IPS DF 6.9 (cell line): Measurements from ENCODE around the gene DUSP2.

Experiments
- DNase-seq: peaks from one replicate; pipeline ENCODE4 v3.0.0-alpha.2; 2013; ENCODE audit warnings: low read depth, low spot score
- H3K27ac ChIP-seq: one replicate; pipeline ENCODE4 v1.5.1; 2013; ENCODE audit warnings: low read length, control low read depth
- H3K27me3 ChIP-seq: 2 replicates; pipeline ENCODE4 v1.6.1; 2013; ENCODE audit warnings: mild to moderate bottlenecking, low read length; ENCODE audit not compliant: control insufficient read depth, insufficient read depth
- H3K36me3 ChIP-seq: 2 replicates; pipeline ENCODE4 v1.6.1; 2013; ENCODE audit warnings: low read length; ENCODE audit not compliant: control insufficient read depth, insufficient read depth
- H3K4me1 ChIP-seq: 2 replicates; pipeline ENCODE4 v1.6.1; 2013; ENCODE audit warnings: low read length; ENCODE audit not compliant: control insufficient read depth, insufficient read depth
- H3K4me3 ChIP-seq: 2 replicates; pipeline ENCODE4 v1.5.1; 2013; ENCODE audit warnings: mild to moderate bottlenecking, low read length
- H3K9me3 ChIP-seq: 2 replicates; pipeline ENCODE4 v1.6.1; 2013; ENCODE audit warnings: low read length, inconsistent platforms; ENCODE audit not compliant: control insufficient read depth, insufficient read depth
- WGBS: extraction: QIAGEN DNeasy Blood & Tissue Kit; methylation state at CpG from one replicate; pipeline ENCODE4 v1.1.7; 2013; ENCODE audit warnings: mixed read lengths, missing lambda C conversion rate; ENCODE audit not compliant: insufficient read length, insufficient coverage; 5-methylcytosine and 5-hydroxymethylcytosine counted together

The DUSP2 gene

GRCh38 chr2:96098900-96099590 is 46.2 kb downstream of the DUSP2 start:
- no peaks in the 10 kb centered on the region for H3K9me3 ChIP-seq
- no peak overlapping the region for H3K27ac ChIP-seq
- no peak overlapping the region for H3K4me3 ChIP-seq
- no CpG with 5 or more reads among the region's 11 CpGs for WGBS
- no peaks in the 10 kb centered on the region for H3K4me1 ChIP-seq
- no peaks in the 10 kb centered on the region for H3K27me3 ChIP-seq
- no peak for DNase-seq
- no peaks in the 10 kb centered on the region for H3K36me3 ChIP-seq

GRCh38 chr2:96097951-96098823 is 47.1 kb downstream of the DUSP2 start:
- no peak overlapping the region for H3K27ac ChIP-seq
- no peak for DNase-seq
- no peaks in the 10 kb centered on the region for H3K27me3 ChIP-seq
- no CpG with 5 or more reads among the region's 7 CpGs for WGBS
- H3K36me3 ChIP-seq = no peaks in the 10 kb centered on the region
- no peaks in the 10 kb centered on the region for H3K4me1 ChIP-seq
- H3K4me3 ChIP-seq = no peak overlapping the region
- H3K9me3 ChIP-seq = no peaks in the 10 kb centered on the region

GRCh38 chr2:96097441-96097840 is 47.8 kb downstream of the DUSP2 start:
- no CpG with 5 or more reads among the region's 5 CpGs for WGBS
- no peak overlapping the region for H3K4me3 ChIP-seq
- no peak overlapping the region for H3K27ac ChIP-seq
- no peaks in the 10 kb centered on the region for H3K4me1 ChIP-seq
- DNase-seq = no peak
- H3K9me3 ChIP-seq = no peaks in the 10 kb centered on the region
- H3K27me3 ChIP-seq = no peaks in the 10 kb centered on the region
- no peaks in the 10 kb centered on the region for H3K36me3 ChIP-seq

- DNase-seq = no peak
- H3K9me3 ChIP-seq = no peaks in the 10 kb centered on the region
- WGBS = no CpG with 5 or more reads among the region's 7 CpGs
Observed at GRCh38 chr2:96095116-96095636, 50.1 kb downstream of the DUSP2 start.

GRCh38 chr2:96093528-96093927 is 51.7 kb downstream of the DUSP2 start:
- H3K9me3 ChIP-seq = no peaks in the 10 kb centered on the region
- H3K27ac ChIP-seq = no peak overlapping the region
- no CpG with 5 or more reads among the region's 4 CpGs for WGBS
- DNase-seq = no peak
- H3K4me3 ChIP-seq = no peak overlapping the region
- peaks cover 3% of the 10 kb centered on the region; the same call in 1 of the 2 replicates for H3K4me1 ChIP-seq
- H3K36me3 ChIP-seq = no peaks in the 10 kb centered on the region
- H3K27me3 ChIP-seq = no peaks in the 10 kb centered on the region

More at GRCh38 chr2:96095116-96095636, 50.1 kb downstream of the DUSP2 start:
- peaks cover 3% of the 10 kb centered on the region; the same call in 1 of the 2 replicates for H3K4me1 ChIP-seq
- H3K27me3 ChIP-seq = no peaks in the 10 kb centered on the region
- no peak overlapping the region for H3K27ac ChIP-seq
- H3K36me3 ChIP-seq = no peaks in the 10 kb centered on the region
- no peak overlapping the region for H3K4me3 ChIP-seq
